Activated CD4-positive, alpha-beta T cell treated with anti-CD3 and anti-CD28 coated beads, Interleukin-2, amount 10 ng/mL, durations not matched to agents 7 days and 5 days (primary cell): ENCODE measurements around the gene WDR93. TPM values are rescaled to one million over a fixed set of nuclear protein-coding genes. Genes with fewer than 3 reads are reported as not detected.

Source experiments
- total RNA-seq, 2 experiments: library from RNA; stranded (reverse); gene quantifications; one replicate each; pipeline ENCODE4 v1.2.3, GENCODE V29; 2021

Gene WDR93
- total RNA-seq, 2 experiments from 2014 or later: not detected

Other genes with a start within 250 kb of the WDR93 start
- not detected for gene RHCG, start 194.2 kb upstream of the WDR93 start, total RNA-seq
- gene TICRR, start 115.3 kb upstream of the WDR93 start, total RNA-seq: 10 to 100 TPM; 28.8 to 29.8 TPM
- gene KIF7, start 35.3 kb upstream of the WDR93 start, total RNA-seq: under 1 TPM; 0.65 to 0.67 TPM
- gene PLIN1, start 11.4 kb upstream of the WDR93 start, total RNA-seq: under 1 TPM in 1 of 2 experiments, not detected in 1; 0.07 TPM
- 1 to 10 TPM; 1.7 to 2.8 TPM for gene PEX11A, start 57 bp upstream of the WDR93 start, total RNA-seq
- 1 to 10 TPM; 1.1 to 1.6 TPM for gene MESP1, start 60.4 kb downstream of the WDR93 start, total RNA-seq
- not detected for gene MESP2, start 85.5 kb downstream of the WDR93 start, total RNA-seq
- gene ANPEP, start 124.0 kb downstream of the WDR93 start, total RNA-seq: 1 to 10 TPM; 1.4 to 2.0 TPM
- gene AP3S2, start 203.2 kb downstream of the WDR93 start, total RNA-seq: 10 to 100 TPM; 25.3 to 28.1 TPM
- gene ARPIN, start 222.1 kb downstream of the WDR93 start, total RNA-seq: not detected